GM12878 (cell line): ENCODE results near the gene F13A1. TPM values are rescaled to one million over a fixed set of nuclear protein-coding genes. Genes with fewer than 3 reads are reported as not detected.
A peak's percentile ranks its signal among the peaks of the same experiment; 100 is the strongest.

Source experiments
- ATAC-seq: fragments of 200-7000 bp; cut with Tn5 transposase; 3 replicates; pipeline ENCODE4 v1.9.1; 2020; ENCODE audit warnings: mild to moderate bottlenecking, moderate library complexity
- BruUV-seq: library from RNA; stranded (reverse); fragments of 400-500 nt; replicated peaks from 2 replicates; lab custom pipeline; 2021; lab: Mats Ljungman, UMichigan
- CTCF ChIA-PET: fragments of 300-600 bp; sonication (Branson Sonifier 250); formaldehyde crosslinking; extraction: SDS; loops from one replicate; lab custom pipeline; 2021; ENCODE audit warnings: inconsistent platforms; lab: Yijun Ruan, JAX
- POLR2A ChIA-PET: fragments of 350-600 bp; formaldehyde crosslinking; extraction: SDS; loops from one replicate; lab custom pipeline; 2021; ENCODE audit warnings: inconsistent platforms; lab: Charles Lee
- RAD21 ChIA-PET: fragments of 300-600 bp; sonication (Branson Sonifier 250); formaldehyde crosslinking; loops from one replicate; lab custom pipeline; 2023; ENCODE audit warnings: antibody characterized with exemption; ENCODE audit not compliant: unreplicated experiment; lab: Charles Lee
- SMC1A ChIA-PET: fragments of 300-600 bp; sonication (Branson Sonifier 250); formaldehyde crosslinking; loops from one replicate; lab custom pipeline; 2023; ENCODE audit not compliant: unreplicated experiment, uncharacterized antibody; lab: Charles Lee
- DNase-seq: peaks from one replicate; pipeline ENCODE4 v3.0.0-alpha.2; 2011; ENCODE audit warnings: low read depth, low spot score
- FAIRE-seq: peaks from 3 replicates; lab custom pipeline; 2011; peaks lifted over from hg19 to GRCh38; lab: Jason Lieb, UNC
- H2AFZ ChIP-seq: 2 replicates; pipeline ENCODE4 v1.6.0; 2011; ENCODE audit warnings: low read depth, low read length, control low read depth; ENCODE audit not compliant: control insufficient read depth
- H3K27ac ChIP-seq: 2 replicates; pipeline ENCODE4 v1.5.1; 2011; ENCODE audit warnings: control low read depth; ENCODE audit not compliant: control insufficient read depth, insufficient read depth
- H3K27me3 ChIP-seq, 2 experiments: replicated peaks in 1 of 2; 2 replicates each; pipeline versions ENCODE4 v1.6.0 to v1.6.1; 2011; ENCODE audit warnings: low read length in 1 of 2; ENCODE audit not compliant: control insufficient read depth in 2 of 2, insufficient read depth in 2 of 2
- H3K36me3 ChIP-seq, 2 experiments: 2 replicates each; pipeline ENCODE4 v1.5.1; 2011; ENCODE audit warnings: low read length in 1 of 2; ENCODE audit not compliant: control insufficient read depth in 2 of 2, insufficient read depth in 2 of 2
- H3K4me1 ChIP-seq: 2 replicates; pipeline ENCODE4 v1.6.1; 2011; ENCODE audit warnings: mild to moderate bottlenecking, low read length, moderate library complexity, mixed read lengths; ENCODE audit not compliant: control insufficient read depth, insufficient read depth
- H3K4me2 ChIP-seq: 2 replicates; pipeline ENCODE4 v1.6.0; 2011; ENCODE audit warnings: control low read depth; ENCODE audit not compliant: control insufficient read depth, insufficient read depth
- H3K4me3 ChIP-seq: fragments of 200-600 bp; sonication (generic); 2 replicates; pipeline ENCODE4 v1.5.1; 2016
- H3K79me2 ChIP-seq: 2 replicates; pipeline ENCODE4 v1.6.0; 2011; ENCODE audit warnings: low read length; ENCODE audit not compliant: control insufficient read depth, insufficient read depth
- H3K9ac ChIP-seq: 2 replicates; pipeline ENCODE4 v1.8.0; 2011; ENCODE audit warnings: low read length, control low read depth, mixed read lengths; ENCODE audit not compliant: control insufficient read depth, insufficient read depth
- H3K9me3 ChIP-seq: replicated peaks from 3 replicates; pipeline ENCODE4 v1.5.1; 2011; ENCODE audit warnings: mild to moderate bottlenecking, low read length; ENCODE audit not compliant: control insufficient read depth, insufficient read depth
- H4K20me1 ChIP-seq: 2 replicates; pipeline ENCODE4 v1.6.0; 2011; ENCODE audit not compliant: control insufficient read depth, insufficient read depth
- ATF7 ChIP-seq: fragments of 450-650 bp; IDR thresholded peaks from 2 replicates; pipeline ENCODE4 v1.6.1; 2016; ENCODE audit warnings: low read depth, mild to moderate bottlenecking
- DPF2 ChIP-seq: fragments of 450-650 bp; IDR thresholded peaks from 2 replicates; pipeline ENCODE4 v1.6.1; 2017; ENCODE audit warnings: mild to moderate bottlenecking
- IKZF1 ChIP-seq: fragments of 450-650 bp; conservative IDR thresholded peaks from 2 replicates; pipeline ENCODE4 v1.6.1; 2017; ENCODE audit warnings: antibody characterized with exemption, mild to moderate bottlenecking
- IKZF2 ChIP-seq, 2 experiments: fragments of 450-650 bp; IDR thresholded peaks; 2 replicates each; pipeline ENCODE4 v1.6.1; 2017; ENCODE audit warnings: mild to moderate bottlenecking in 2 of 2, moderate library complexity in 2 of 2
- MYB ChIP-seq: fragments of 150-350 bp; IDR thresholded peaks from 2 replicates; pipeline ENCODE4 v1.6.1; 2014; ENCODE audit warnings: mild to moderate bottlenecking, low read depth, low read length, borderline replicate concordance
- NR2F1 ChIP-seq: fragments of 450-650 bp; conservative IDR thresholded peaks from 2 replicates; pipeline ENCODE4 v1.6.1; 2017; ENCODE audit warnings: mild to moderate bottlenecking
- PKNOX1 ChIP-seq: fragments of 450-650 bp; IDR thresholded peaks from 2 replicates; pipeline ENCODE4 v1.6.1; 2016; ENCODE audit warnings: mild to moderate bottlenecking
- RAD21 ChIP-seq: IDR thresholded peaks from 2 replicates; pipeline ENCODE4 v1.6.1; 2011; ENCODE audit warnings: mild to moderate bottlenecking, low read depth, low read length, moderate library complexity; ENCODE audit not compliant: insufficient read depth
- RFX5 ChIP-seq: IDR thresholded peaks from 2 replicates; pipeline ENCODE4 v1.6.1; 2011; ENCODE audit warnings: low read depth, low read length, improper control_type of control experiment
- SMC3 ChIP-seq: IDR thresholded peaks from 2 replicates; pipeline ENCODE4 v1.6.1; 2011; ENCODE audit warnings: low read length, improper control_type of control experiment, borderline replicate concordance
- WGBS: methylation state at CpG from one replicate; pipeline ENCODE4 v1.1.6; 2016; ENCODE audit warnings: low lambda C conversion rate; ENCODE audit not compliant: insufficient replicate concordance, insufficient coverage; ENCODE audit errors: missing lambda C conversion rate; 5-methylcytosine and 5-hydroxymethylcytosine counted together
- in situ Hi-C: fragments of 300-500 bp; cut with MboI; formaldehyde crosslinking; loops from 9 replicates; pipeline ENCODE4 v1.14.3; 2018; ENCODE audit warnings: mixed read lengths
- intact Hi-C: fragments of 100-400 bp; cut with micrococcal nuclease; formaldehyde crosslinking; loops from one replicate; pipeline ENCODE4 v1.14.2; 2022; ENCODE audit not compliant: unreplicated experiment
- polyA plus RNA-seq, 11 experiments: library from polyadenylated mRNA; depleted of rRNA in 4 of 11; unstranded in 6 of 11; stranded (reverse) in 5 of 11; fragments of >200 nt; fragmentation: Nextera tagmentation in 4 of 11; fragmentation: Illumina TruSeq in 1 of 11; extraction: Ambion mirVana in 4 of 11; extraction: Trizol in 1 of 11; gene quantifications; 1 replicate in 1 of 11; 2 replicates in 10 of 11; pipeline versions ENCODE4 v1.2.1 to v1.2.3, GENCODE V29; 2011 to 2016; ENCODE audit warnings: inconsistent platforms in 2 of 11, missing spikeins in 2 of 11, low read depth in 1 of 11
- total RNA-seq, 4 experiments: library from RNA; depleted of rRNA in 3 of 4; stranded (reverse); fragments of >200 nt in 3 of 4; fragmentation: Illumina TruSeq in 1 of 4; extraction: Trizol in 1 of 4; gene quantifications; 2 replicates each; pipeline versions ENCODE4 v1.2.1 to v1.2.3, GENCODE V29; 2013 to 2021
- TF ChIP-seq, protein P1 (sequence below), 3 experiments: IDR thresholded peaks in 2 of 3; conservative IDR thresholded peaks in 1 of 3; 2 replicates each; pipeline ENCODE4 v1.5.1; 2011; ENCODE audit warnings: low read depth in 3 of 3, low read length in 3 of 3, mild to moderate bottlenecking in 3 of 3, control low read depth in 2 of 3, moderate library complexity in 2 of 3, inconsistent platforms in 1 of 3, mixed read lengths in 1 of 3; ENCODE audit not compliant: control insufficient read depth in 2 of 3, insufficient read depth in 1 of 3; ENCODE audit errors: extremely low read depth in 1 of 3

The F13A1 gene
- total and polyA plus RNA-seq, 10 of the 15 experiments (the other 5 are each of a cell fraction or from before 2014, with no cell fraction given), result 0.48 to 1.8 (median 1.0) TPM

DNA sequence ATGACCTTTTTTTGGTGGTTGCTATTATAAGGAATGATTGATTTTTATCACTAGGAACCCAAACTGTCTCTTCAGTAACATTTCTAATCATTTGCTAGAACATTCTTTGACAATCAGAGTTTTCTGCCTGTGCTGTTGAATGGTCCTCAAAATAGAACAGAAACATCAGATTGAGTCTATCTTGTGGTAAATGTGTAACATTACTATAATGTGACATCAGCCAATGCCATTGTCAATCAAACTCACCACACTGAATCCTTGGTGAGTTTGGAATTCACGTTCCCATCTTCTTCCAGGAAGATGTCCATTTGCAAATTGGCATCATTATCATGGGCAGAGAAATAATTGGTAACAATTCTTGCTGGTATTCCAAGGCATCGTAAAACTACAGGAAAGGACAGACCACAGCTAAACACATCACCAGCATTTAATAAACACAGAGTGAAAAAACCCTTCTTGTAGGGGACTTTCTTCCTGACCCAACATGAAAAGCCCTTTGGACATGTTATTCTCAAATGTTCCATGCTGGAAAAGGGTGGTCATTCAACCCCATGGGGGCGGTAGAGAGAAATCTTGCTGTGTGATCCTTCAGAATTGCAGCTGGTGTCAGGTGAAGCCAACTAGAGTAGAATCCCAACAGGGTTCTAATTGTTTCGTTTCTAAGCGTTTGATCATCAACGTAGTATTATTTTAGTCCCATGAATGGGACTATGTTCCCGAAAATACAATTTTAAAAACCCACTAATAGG is 98.5 kb downstream of the F13A1 start:
- FAIRE-seq, result no peak
- intact Hi-C loops, result loop anchor here (5.0 to 10.0 kb wide), 3 partner anchors 95 to 325 kb away; no protein-coding TSS in a partner anchor
- 15% methylated on average over 7 of the region's 7 CpGs for WGBS

More for the DNA sequence above, 98.5 kb downstream of the F13A1 start:
- Histone ChIP-seq H3K36me3 (no peaks in the 10 kb centered on the region), H2AFZ (no peak overlapping the region), H3K4me1 (no peaks in the 10 kb centered on the region), H3K9ac (no peak overlapping the region), H3K9me3 (no peaks in the 10 kb centered on the region), H3K4me3 (no peak overlapping the region), H3K4me2 (no peak overlapping the region), H4K20me1 (no peaks in the 10 kb centered on the region), H3K27ac (no peak overlapping the region), H3K79me2 (no peaks in the 10 kb centered on the region), H3K27me3 (no peaks in the 10 kb centered on the region)
- ATAC-seq (peak; percentile 68), DNase-seq (no peak)
- SMC1A ChIA-PET, result interaction anchor here (0.7 to 2.8 kb wide), 10 partner anchors 25 to 326 kb away, joined by 3 to 15 read pairs (median 4); partner anchors contain the start of gene F13A1
- RAD21 ChIA-PET, result interaction anchor here (1.0 to 2.9 kb wide), 5 partner anchors 94 to 325 kb away, joined by 3 to 17 read pairs (median 8); no protein-coding TSS in a partner anchor
- TF ChIP-seq MYB (no peak), RFX5 (no peak), IKZF1 (peak; percentile 43), PKNOX1 (peak; percentile 88), NR2F1 (no peak), DPF2 (no peak), SMC3 (peak; percentile 46; the same call in 1 of the 2 replicates), ATF7 (0 out of 2 replicates have a peak, but pooled peaks have one; percentile 31), IKZF2 (IDR thresholded peaks at IDR 0.05) (peak in 1 of 2 experiments; percentile 47; a peak in 1 of 4 replicates), RAD21 (peak; percentile 52)
- TF ChIP-seq, protein P1, sequence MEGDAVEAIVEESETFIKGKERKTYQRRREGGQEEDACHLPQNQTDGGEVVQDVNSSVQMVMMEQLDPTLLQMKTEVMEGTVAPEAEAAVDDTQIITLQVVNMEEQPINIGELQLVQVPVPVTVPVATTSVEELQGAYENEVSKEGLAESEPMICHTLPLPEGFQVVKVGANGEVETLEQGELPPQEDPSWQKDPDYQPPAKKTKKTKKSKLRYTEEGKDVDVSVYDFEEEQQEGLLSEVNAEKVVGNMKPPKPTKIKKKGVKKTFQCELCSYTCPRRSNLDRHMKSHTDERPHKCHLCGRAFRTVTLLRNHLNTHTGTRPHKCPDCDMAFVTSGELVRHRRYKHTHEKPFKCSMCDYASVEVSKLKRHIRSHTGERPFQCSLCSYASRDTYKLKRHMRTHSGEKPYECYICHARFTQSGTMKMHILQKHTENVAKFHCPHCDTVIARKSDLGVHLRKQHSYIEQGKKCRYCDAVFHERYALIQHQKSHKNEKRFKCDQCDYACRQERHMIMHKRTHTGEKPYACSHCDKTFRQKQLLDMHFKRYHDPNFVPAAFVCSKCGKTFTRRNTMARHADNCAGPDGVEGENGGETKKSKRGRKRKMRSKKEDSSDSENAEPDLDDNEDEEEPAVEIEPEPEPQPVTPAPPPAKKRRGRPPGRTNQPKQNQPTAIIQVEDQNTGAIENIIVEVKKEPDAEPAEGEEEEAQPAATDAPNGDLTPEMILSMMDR (IDR thresholded peaks at IDR 0.05 in 2 of 3, conservative IDR thresholded peaks at IDR 0.05 in 1 of 3; ENCODE audit: control insufficient read depth in 2 of 3, extremely low read depth in 1 of 3, insufficient read depth in 1 of 3, low read depth in 3 of 3, low read length in 3 of 3), result peak; percentile 33 to 44 (median 33); a peak in 4 of 6 replicates
- BruUV-seq, result no TSS peak
- POLR2A ChIA-PET, result interaction anchor here (0.8 kb wide), 1 partner anchor 108 kb away, joined by 3 read pairs; no protein-coding TSS in a partner anchor
- in situ Hi-C loops, result no loop called here
- CTCF ChIA-PET, result interaction anchor here (0.7 to 4.3 kb wide), 21 partner anchors 9 to 325 kb away, joined by 3 to 19 read pairs (median 5); no protein-coding TSS in a partner anchor
